ENCODE data around the gene MRAP2.

GRCh38 chr6:84137989-84138575, 104.5 kb downstream of the MRAP2 start:
- no peak for TF ChIP-seq POLR2AphosphoS5 (IDR thresholded peaks at IDR 0.05; ENCODE audit: insufficient read depth, low read depth, low read length)
- TF ChIP-seq, protein P1, sequence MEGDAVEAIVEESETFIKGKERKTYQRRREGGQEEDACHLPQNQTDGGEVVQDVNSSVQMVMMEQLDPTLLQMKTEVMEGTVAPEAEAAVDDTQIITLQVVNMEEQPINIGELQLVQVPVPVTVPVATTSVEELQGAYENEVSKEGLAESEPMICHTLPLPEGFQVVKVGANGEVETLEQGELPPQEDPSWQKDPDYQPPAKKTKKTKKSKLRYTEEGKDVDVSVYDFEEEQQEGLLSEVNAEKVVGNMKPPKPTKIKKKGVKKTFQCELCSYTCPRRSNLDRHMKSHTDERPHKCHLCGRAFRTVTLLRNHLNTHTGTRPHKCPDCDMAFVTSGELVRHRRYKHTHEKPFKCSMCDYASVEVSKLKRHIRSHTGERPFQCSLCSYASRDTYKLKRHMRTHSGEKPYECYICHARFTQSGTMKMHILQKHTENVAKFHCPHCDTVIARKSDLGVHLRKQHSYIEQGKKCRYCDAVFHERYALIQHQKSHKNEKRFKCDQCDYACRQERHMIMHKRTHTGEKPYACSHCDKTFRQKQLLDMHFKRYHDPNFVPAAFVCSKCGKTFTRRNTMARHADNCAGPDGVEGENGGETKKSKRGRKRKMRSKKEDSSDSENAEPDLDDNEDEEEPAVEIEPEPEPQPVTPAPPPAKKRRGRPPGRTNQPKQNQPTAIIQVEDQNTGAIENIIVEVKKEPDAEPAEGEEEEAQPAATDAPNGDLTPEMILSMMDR (IDR thresholded peaks at IDR 0.05; ENCODE audit: extremely low read depth in 1 of 2, insufficient read depth in 1 of 2, low read depth in 1 of 2, low read length in 2 of 2), result no peak
- TF ChIP-seq POLR2A (IDR thresholded peaks at IDR 0.05; ENCODE audit: low read depth, low read length), result no peak
- TF ChIP-seq EZH2 (IDR thresholded peaks at IDR 0.05; ENCODE audit: borderline replicate concordance, low read depth, low read length, severe bottlenecking), result no peak
- TF ChIP-seq, protein P2, sequence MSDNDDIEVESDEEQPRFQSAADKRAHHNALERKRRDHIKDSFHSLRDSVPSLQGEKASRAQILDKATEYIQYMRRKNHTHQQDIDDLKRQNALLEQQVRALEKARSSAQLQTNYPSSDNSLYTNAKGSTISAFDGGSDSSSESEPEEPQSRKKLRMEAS (IDR thresholded peaks at IDR 0.05; ENCODE audit: insufficient read depth, insufficient read length), result no peak
